NCI-H524 treated with DMSO at 0.1 percent for 48 hours (cell line): ENCODE results near the gene PAK1.

ENCODE experiments used
- DNase-seq: peaks from one replicate; lab custom pipeline; 2025; lab: John Stamatoyannopoulos, UW

The PAK1 gene

GRCh38 chr11:77474684-77475060, 778 bp upstream of the PAK1 start:
- no peak for DNase-seq

GRCh38 chr11:77472991-77473800, 698 bp downstream of the PAK1 start:
- DNase-seq = no peak

- no peak for DNase-seq
Measured at GRCh38 chr11:77471558-77472193, 2.2 kb downstream of the PAK1 start.

GRCh38 chr11:77470971-77471370, 2.9 kb downstream of the PAK1 start:
- DNase-seq = no peak

- DNase-seq = no peak
Measured at GRCh38 chr11:77470504-77470903, 3.4 kb downstream of the PAK1 start.

GRCh38 chr11:77468527-77468926, 5.4 kb downstream of the PAK1 start:
- DNase-seq = no peak

GRCh38 chr11:77467993-77468392, 5.9 kb downstream of the PAK1 start:
- no peak for DNase-seq

- DNase-seq = no peak
Measured at GRCh38 chr11:77467233-77467632, 6.7 kb downstream of the PAK1 start.

- no peak for DNase-seq
Measured at GRCh38 chr11:77457340-77457739, 16.6 kb downstream of the PAK1 start.

- DNase-seq = no peak
Measured at GRCh38 chr11:77455740-77456139, 18.2 kb downstream of the PAK1 start.

- no peak for DNase-seq
Measured at GRCh38 chr11:77454867-77455655, 18.8 kb downstream of the PAK1 start.

- DNase-seq = no peak
Measured at GRCh38 chr11:77450227-77450626, 23.7 kb downstream of the PAK1 start.

GRCh38 chr11:77449784-77450183, 24.1 kb downstream of the PAK1 start:
- DNase-seq = no peak

- no peak for DNase-seq
Measured at GRCh38 chr11:77449060-77449521, 24.8 kb downstream of the PAK1 start.

GRCh38 chr11:77448269-77448668, 25.6 kb downstream of the PAK1 start:
- no peak for DNase-seq

GRCh38 chr11:77446911-77447629, 26.8 kb downstream of the PAK1 start:
- no peak for DNase-seq

GRCh38 chr11:77444261-77444660, 29.6 kb downstream of the PAK1 start:
- no peak for DNase-seq

GRCh38 chr11:77442394-77443053, 31.4 kb downstream of the PAK1 start:
- no peak for DNase-seq

GRCh38 chr11:77441426-77441825, 32.5 kb downstream of the PAK1 start:
- no peak for DNase-seq

GRCh38 chr11:77440678-77441077, 33.2 kb downstream of the PAK1 start:
- no peak for DNase-seq

GRCh38 chr11:77438487-77438886, 35.4 kb downstream of the PAK1 start:
- no peak for DNase-seq

- no peak for DNase-seq
Measured at GRCh38 chr11:77436969-77437368, 36.9 kb downstream of the PAK1 start.
